ENCODE data around the gene PIEZO2. TPM values are rescaled to one million over a fixed set of nuclear protein-coding genes. Genes with fewer than 3 reads are reported as not detected.
"Not testable (repeated sequence)": the region's sequence is repeated elsewhere in the genome, so short reads cannot be mapped to it uniquely, and the experiment has no call there.

Gene PIEZO2
- total RNA-seq, 3 donors from 2014 or later (not counting 1 experiment from before 2014, with no cell fraction given) = not detected

DNA sequence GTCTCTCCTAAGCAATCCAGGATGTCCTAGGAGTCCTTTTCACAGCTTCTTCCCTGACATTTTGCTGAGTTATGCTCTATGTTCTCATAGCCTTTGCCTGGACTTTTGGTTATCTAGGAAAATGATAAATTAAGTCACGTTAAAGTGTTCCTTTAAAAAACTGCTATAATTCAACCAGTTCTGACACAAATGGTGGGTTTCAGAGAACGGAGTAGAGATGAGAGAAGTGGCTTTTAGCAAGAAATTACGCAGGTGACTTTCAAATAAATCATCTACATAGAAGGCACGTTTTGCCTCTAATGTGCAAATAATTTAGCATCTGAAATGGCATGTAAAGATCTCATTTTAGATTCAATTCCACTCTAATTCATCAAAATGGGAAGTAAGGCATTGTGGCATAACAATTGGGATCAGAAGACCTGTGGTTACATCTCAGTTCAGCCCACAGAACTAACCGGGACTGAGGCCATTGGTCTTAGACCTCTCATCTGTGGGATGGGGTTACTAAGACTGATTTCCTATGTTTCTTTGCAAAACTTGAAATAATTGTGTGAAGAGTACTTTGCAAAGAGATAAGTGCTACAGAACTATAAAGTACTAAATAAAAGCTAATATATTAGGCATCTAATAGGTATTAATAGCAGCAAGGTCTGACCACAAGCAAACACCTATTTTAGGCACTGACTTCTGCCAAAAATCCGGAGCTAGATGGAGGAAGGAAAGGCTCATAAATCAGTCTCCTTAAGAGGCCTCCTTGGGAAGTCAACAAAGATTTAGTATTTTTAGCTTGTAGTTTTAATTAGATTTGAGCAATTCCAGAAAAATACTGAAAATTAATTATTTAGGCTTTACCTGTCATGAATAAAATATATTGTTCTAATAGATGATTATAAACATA lies 211.4 kb downstream of the PIEZO2 start:
- Mint-ChIP-seq H3K9me3 (peaks cover 5 to 12% of the 10 kb centered on the region in 2 donors), H3K27ac (no peak overlapping the region), H3K4me3 (no peak overlapping the region), H3K27me3 (ENCODE audit: low read depth in 2 of 2) (peaks cover 0 to 7% of the 10 kb centered on the region in 2 donors), H3K36me3 (no peaks in the 10 kb centered on the region), H3K4me1 (no peaks in the 10 kb centered on the region)
- H3K27me3 ChIP-seq (ENCODE audit: control insufficient read depth, insufficient read depth, low read length) = no peaks in the 10 kb centered on the region
- H3K9me3 ChIP-seq (ENCODE audit: control insufficient read depth, insufficient read depth, low read length) = peaks cover 4% of the 10 kb centered on the region
- no peaks in the 10 kb centered on the region for H3K36me3 ChIP-seq (ENCODE audit: control insufficient read depth, insufficient read depth, low read length)
- H3K4me3 ChIP-seq (ENCODE audit: low read length) = no peak overlapping the region
- DNase-seq (no peak), ATAC-seq (no peak)
- intact Hi-C loops (cut with micrococcal nuclease) = no loop called here
- H3K27ac ChIP-seq (ENCODE audit: low read length) = no peak overlapping the region
- 25% methylated on average over 2 of the region's 6 CpGs for WGBS (ENCODE audit: insufficient coverage)
- H3K4me1 ChIP-seq (ENCODE audit: control insufficient read depth, insufficient read depth, low read length) = no peaks in the 10 kb centered on the region
- TF ChIP-seq, protein P1, sequence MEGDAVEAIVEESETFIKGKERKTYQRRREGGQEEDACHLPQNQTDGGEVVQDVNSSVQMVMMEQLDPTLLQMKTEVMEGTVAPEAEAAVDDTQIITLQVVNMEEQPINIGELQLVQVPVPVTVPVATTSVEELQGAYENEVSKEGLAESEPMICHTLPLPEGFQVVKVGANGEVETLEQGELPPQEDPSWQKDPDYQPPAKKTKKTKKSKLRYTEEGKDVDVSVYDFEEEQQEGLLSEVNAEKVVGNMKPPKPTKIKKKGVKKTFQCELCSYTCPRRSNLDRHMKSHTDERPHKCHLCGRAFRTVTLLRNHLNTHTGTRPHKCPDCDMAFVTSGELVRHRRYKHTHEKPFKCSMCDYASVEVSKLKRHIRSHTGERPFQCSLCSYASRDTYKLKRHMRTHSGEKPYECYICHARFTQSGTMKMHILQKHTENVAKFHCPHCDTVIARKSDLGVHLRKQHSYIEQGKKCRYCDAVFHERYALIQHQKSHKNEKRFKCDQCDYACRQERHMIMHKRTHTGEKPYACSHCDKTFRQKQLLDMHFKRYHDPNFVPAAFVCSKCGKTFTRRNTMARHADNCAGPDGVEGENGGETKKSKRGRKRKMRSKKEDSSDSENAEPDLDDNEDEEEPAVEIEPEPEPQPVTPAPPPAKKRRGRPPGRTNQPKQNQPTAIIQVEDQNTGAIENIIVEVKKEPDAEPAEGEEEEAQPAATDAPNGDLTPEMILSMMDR (IDR thresholded peaks at IDR 0.05) = no peak

DNA sequence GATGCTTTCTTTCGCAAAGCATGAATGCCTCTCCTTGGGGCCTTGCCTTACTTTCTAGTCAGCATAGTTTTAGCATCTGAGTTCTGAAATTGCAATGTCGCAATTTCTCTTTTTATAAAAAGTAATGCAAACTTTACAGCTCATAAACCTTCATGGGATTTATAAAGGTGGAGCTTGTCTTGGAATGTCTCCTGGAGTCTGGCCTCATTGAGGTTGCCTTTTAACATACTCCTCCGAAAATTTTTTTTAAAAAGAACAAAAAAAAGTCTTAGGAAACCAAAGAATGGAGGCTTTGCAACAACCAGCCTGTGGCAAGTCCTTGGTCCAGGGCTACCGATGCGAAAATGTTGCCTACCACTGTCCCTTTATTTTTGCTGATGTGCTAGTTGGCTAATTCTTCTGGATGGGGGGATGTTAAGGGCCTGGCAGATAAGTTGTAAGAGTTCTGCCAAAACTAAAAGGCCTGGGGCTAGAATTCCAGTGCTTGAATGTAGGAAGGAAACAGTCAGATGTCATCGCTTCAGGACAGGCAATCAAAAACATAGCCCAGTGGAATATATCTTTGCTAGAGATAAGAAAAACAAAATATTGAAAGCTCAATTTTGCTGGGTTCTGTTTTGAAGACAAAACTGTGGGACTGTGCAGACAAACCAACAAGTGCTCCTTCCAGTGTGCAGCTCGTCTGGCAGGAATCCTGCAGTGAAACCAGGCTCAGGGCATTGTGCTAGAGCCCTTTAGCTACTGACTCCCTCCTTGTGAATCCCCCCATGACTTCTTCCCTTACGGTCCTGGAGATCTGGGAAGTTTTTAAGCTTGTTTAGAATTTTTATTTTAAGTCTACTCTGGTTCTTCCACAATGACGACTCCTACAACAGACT lies 213.0 kb downstream of the PIEZO2 start:
- Histone ChIP-seq H3K4me3 (ENCODE audit: low read length) (no peak overlapping the region), H3K27ac (ENCODE audit: low read length) (no peak overlapping the region), H3K36me3 (ENCODE audit: control insufficient read depth, insufficient read depth, low read length) (no peaks in the 10 kb centered on the region), H3K27me3 (ENCODE audit: control insufficient read depth, insufficient read depth, low read length) (no peaks in the 10 kb centered on the region), H3K4me1 (ENCODE audit: control insufficient read depth, insufficient read depth, low read length) (no peaks in the 10 kb centered on the region), H3K9me3 (ENCODE audit: control insufficient read depth, insufficient read depth, low read length) (no peaks in the 10 kb centered on the region)
- WGBS (ENCODE audit: insufficient coverage) = 79% methylated on average over 6 of the region's 9 CpGs
- peaks cover 2 to 5% of the 10 kb centered on the region in 2 donors for H3K9me3 Mint-ChIP-seq
- intact Hi-C loops (cut with micrococcal nuclease) = no loop called here
- peaks cover 0 to 7% of the 10 kb centered on the region in 2 donors for H3K27me3 Mint-ChIP-seq (ENCODE audit: low read depth in 2 of 2)
- H3K27ac Mint-ChIP-seq = no peak overlapping the region
- no peaks in the 10 kb centered on the region for H3K4me1 Mint-ChIP-seq
- H3K4me3 Mint-ChIP-seq = no peak overlapping the region
- TF ChIP-seq, protein P1 (IDR thresholded peaks at IDR 0.05) = no peak
- ATAC-seq = no peak
- DNase-seq = no peak
- H3K36me3 Mint-ChIP-seq = no peaks in the 10 kb centered on the region

DNA sequence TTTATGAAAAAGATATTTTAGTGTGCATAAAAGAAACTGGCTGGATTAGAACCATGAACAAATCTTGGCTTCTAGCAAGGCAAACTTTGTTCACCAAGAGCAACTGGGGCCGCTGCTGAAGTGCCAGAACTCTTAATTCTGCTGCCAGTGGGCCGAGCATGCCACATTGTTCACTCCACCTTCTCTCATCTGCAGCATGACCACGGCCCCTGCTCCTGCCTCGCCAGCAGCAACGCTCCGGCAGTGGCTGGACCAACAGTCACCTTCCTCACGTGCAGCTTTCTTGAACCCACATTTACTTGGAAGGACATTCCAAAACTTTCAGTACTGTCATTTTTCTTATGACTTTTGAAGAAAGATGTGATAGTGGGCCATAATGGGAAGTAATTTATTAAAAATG lies 213.8 kb downstream of the PIEZO2 start:
- Mint-ChIP-seq H3K4me1 (no peaks in the 10 kb centered on the region), H3K36me3 (no peaks in the 10 kb centered on the region), H3K27me3 (ENCODE audit: low read depth in 2 of 2) (peaks cover 0 to 7% of the 10 kb centered on the region in 2 donors), H3K4me3 (no peak overlapping the region), H3K9me3 (peaks cover 2 to 5% of the 10 kb centered on the region in 2 donors), H3K27ac (no peak overlapping the region)
- DNase-seq (no peak), ATAC-seq (no peak)
- TF ChIP-seq, protein P1 (IDR thresholded peaks at IDR 0.05) = no peak
- no peaks in the 10 kb centered on the region for H3K4me1 ChIP-seq (ENCODE audit: control insufficient read depth, insufficient read depth, low read length)
- 88% methylated on average over 7 of the region's 7 CpGs for WGBS (ENCODE audit: insufficient coverage)
- H3K4me3 ChIP-seq (ENCODE audit: low read length) = no peak overlapping the region
- intact Hi-C loops (cut with micrococcal nuclease) = no loop called here
- no peaks in the 10 kb centered on the region for H3K9me3 ChIP-seq (ENCODE audit: control insufficient read depth, insufficient read depth, low read length)
- no peaks in the 10 kb centered on the region for H3K27me3 ChIP-seq (ENCODE audit: control insufficient read depth, insufficient read depth, low read length)
- no peak overlapping the region for H3K27ac ChIP-seq (ENCODE audit: low read length)
- H3K36me3 ChIP-seq (ENCODE audit: control insufficient read depth, insufficient read depth, low read length) = no peaks in the 10 kb centered on the region

DNA sequence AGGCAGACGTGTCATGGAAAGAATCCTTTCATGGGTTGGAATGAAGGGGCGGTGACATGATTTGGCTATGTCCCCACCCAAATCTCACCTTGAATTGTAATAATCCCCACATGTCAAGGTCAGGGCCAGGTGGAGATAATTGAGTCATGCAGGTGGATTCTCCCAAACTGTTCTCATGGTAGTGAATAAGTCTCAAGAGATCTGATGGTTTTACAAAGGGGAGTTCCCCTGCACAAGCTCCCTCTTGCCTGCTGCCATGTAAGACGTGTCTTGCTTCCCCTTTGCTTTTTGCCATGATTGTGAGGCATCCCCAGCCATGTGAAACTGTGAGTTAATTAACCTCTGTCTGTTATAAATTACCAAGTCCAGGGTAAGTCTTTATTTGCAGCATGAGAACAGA lies 215.7 kb downstream of the PIEZO2 start:
- ATAC-seq; H3K27me3 ChIP-seq (ENCODE audit: control insufficient read depth, insufficient read depth, low read length); H3K4me1 Mint-ChIP-seq; H3K27ac ChIP-seq (ENCODE audit: low read length); H3K27ac Mint-ChIP-seq; DNase-seq; intact Hi-C loops (cut with micrococcal nuclease); H3K9me3 Mint-ChIP-seq; H3K36me3 ChIP-seq (ENCODE audit: control insufficient read depth, insufficient read depth, low read length); H3K4me3 Mint-ChIP-seq; H3K4me3 ChIP-seq (ENCODE audit: low read length); H3K27me3 Mint-ChIP-seq (ENCODE audit: low read depth in 2 of 2); H3K36me3 Mint-ChIP-seq; H3K9me3 ChIP-seq (ENCODE audit: control insufficient read depth, insufficient read depth, low read length); H3K4me1 ChIP-seq (ENCODE audit: control insufficient read depth, insufficient read depth, low read length): not testable (repeated sequence)
- whole genome bisulfite sequencing (ENCODE audit: insufficient coverage) = 68% methylated on average over 3 of the region's 3 CpGs
